Neural cell (in vitro differentiated cells): ENCODE results near the gene SMIM1. TPM values are rescaled to one million over a fixed set of nuclear protein-coding genes. Genes with fewer than 3 reads are reported as not detected.

Source experiments
- H2AFZ ChIP-seq: fragments of 200-600, 300-800 bp; sonication (generic), shearing (Covaris generic); 2 replicates; pipeline ENCODE4 v1.6.0; 2014; ENCODE audit warnings: low read depth, mild to moderate bottlenecking, antibody characterized with exemption, low read length, moderate library complexity
- H3F3A ChIP-seq: fragments of 200-600 bp; shearing (Covaris generic); 2 replicates; pipeline ENCODE4 v1.6.1; 2016; ENCODE audit warnings: mild to moderate bottlenecking, moderate library complexity, mixed read lengths, antibody characterized with exemption, low read length; ENCODE audit not compliant: insufficient read depth, poor library complexity, severe bottlenecking
- H3K27ac ChIP-seq: fragments of 200-600, 300-800 bp; sonication (generic), shearing (Covaris generic); 2 replicates; pipeline ENCODE4 v1.5.1; 2014; ENCODE audit warnings: mild to moderate bottlenecking, low read length, moderate library complexity
- H3K27me3 ChIP-seq: fragments of 300-800, 200-600 bp; sonication (generic), shearing (Covaris generic); 2 replicates; pipeline ENCODE4 v1.6.0; 2014; ENCODE audit warnings: mild to moderate bottlenecking, low read depth, low read length, moderate library complexity; ENCODE audit not compliant: insufficient read depth
- H3K36me3 ChIP-seq: fragments of 300-800, 200-600 bp; sonication (generic), shearing (Covaris generic); 2 replicates; pipeline ENCODE4 v1.5.1; 2014; ENCODE audit warnings: mild to moderate bottlenecking, antibody characterized with exemption, low read length, moderate library complexity; ENCODE audit not compliant: insufficient read depth
- H3K4me2 ChIP-seq: fragments of 300-800, 200-600 bp; sonication (generic), shearing (Covaris generic); 2 replicates; pipeline ENCODE4 v1.6.0; 2014; ENCODE audit warnings: mild to moderate bottlenecking, low read length
- H3K4me3 ChIP-seq: fragments of 300-800, 200-600 bp; sonication (generic), shearing (Covaris generic); 2 replicates; pipeline ENCODE4 v1.5.1; 2014; ENCODE audit warnings: mild to moderate bottlenecking, low read length, moderate library complexity
- H3K79me2 ChIP-seq: fragments of 200-600 bp; shearing (Covaris generic); replicated peaks from 2 replicates; pipeline ENCODE4 v1.6.0; 2014; ENCODE audit warnings: mild to moderate bottlenecking, low read length, moderate library complexity; ENCODE audit not compliant: insufficient read depth
- H3K9ac ChIP-seq: fragments of 300-800, 200-600 bp; sonication (generic), shearing (Covaris generic); 2 replicates; pipeline ENCODE4 v1.6.1; 2016; ENCODE audit warnings: mild to moderate bottlenecking, low read length, mixed read lengths
- H3K9me2 ChIP-seq: fragments of 200-600 bp; shearing (Covaris generic); 2 replicates; pipeline ENCODE4 v1.6.1; 2016; ENCODE audit warnings: mild to moderate bottlenecking, low read length, mixed read lengths; ENCODE audit not compliant: insufficient read depth
- H3K9me3 ChIP-seq: fragments of 200-600, 300-800 bp; sonication (generic), shearing (Covaris generic); 2 replicates; pipeline ENCODE4 v1.6.1; 2016; ENCODE audit warnings: mild to moderate bottlenecking, mixed run types, low read length, moderate library complexity, mixed read lengths
- H4K20me1 ChIP-seq: fragments of 200-600 bp; shearing (Covaris generic); 2 replicates; pipeline ENCODE4 v1.6.1; 2016; ENCODE audit warnings: mild to moderate bottlenecking, mixed run types; ENCODE audit not compliant: insufficient read depth
- CTCF ChIP-seq: fragments of 450-650 bp; IDR thresholded peaks from 2 replicates; pipeline ENCODE4 v1.5.1; 2014; ENCODE audit warnings: antibody characterized with exemption, mild to moderate bottlenecking, moderate library complexity; ENCODE audit not compliant: poor library complexity, severe bottlenecking
- EP300 ChIP-seq: fragments of 450-650 bp; conservative IDR thresholded peaks from 2 replicates; pipeline ENCODE4 v1.6.1; 2014; ENCODE audit warnings: antibody characterized with exemption, mild to moderate bottlenecking, moderate library complexity; ENCODE audit not compliant: poor library complexity, severe bottlenecking
- EZH2 ChIP-seq: fragments of 200-600, 300-800 bp; shearing (Covaris generic), sonication (generic); IDR thresholded peaks from 2 replicates; pipeline ENCODE4 v1.6.1; 2014; ENCODE audit warnings: antibody characterized with exemption, low read length, borderline replicate concordance, mild to moderate bottlenecking; ENCODE audit not compliant: insufficient read depth, poor library complexity, severe bottlenecking
- MXI1 ChIP-seq: fragments of 450-650 bp; conservative IDR thresholded peaks from 2 replicates; pipeline ENCODE4 v1.6.1; 2014; ENCODE audit warnings: antibody characterized with exemption, mild to moderate bottlenecking; ENCODE audit not compliant: poor library complexity, severe bottlenecking
- RAD21 ChIP-seq: fragments of 450-650 bp; conservative IDR thresholded peaks from 2 replicates; pipeline ENCODE4 v1.6.1; 2014; ENCODE audit warnings: antibody characterized with exemption, mild to moderate bottlenecking, moderate library complexity
- SMC3 ChIP-seq: fragments of 450-650 bp; conservative IDR thresholded peaks from 2 replicates; pipeline ENCODE4 v1.6.1; 2014; ENCODE audit warnings: antibody characterized with exemption, mild to moderate bottlenecking, moderate library complexity; ENCODE audit not compliant: poor library complexity
- TAF1 ChIP-seq: IDR thresholded peaks from 2 replicates; pipeline ENCODE4 v1.6.1; 2012; ENCODE audit warnings: low read depth
- polyA plus RNA-seq: library from polyadenylated mRNA; depleted of rRNA; stranded (reverse); fragments of >200 nt; gene quantifications from 2 replicates; pipeline ENCODE4 v1.2.3, GENCODE V29; 2014
- TF ChIP-seq, protein P1 (sequence below): IDR thresholded peaks from 2 replicates; pipeline ENCODE4 v1.6.1; 2012; ENCODE audit warnings: borderline replicate concordance

The SMIM1 gene
- polyA plus RNA-seq, 1 donor from 2014 or later = not detected

DNA sequence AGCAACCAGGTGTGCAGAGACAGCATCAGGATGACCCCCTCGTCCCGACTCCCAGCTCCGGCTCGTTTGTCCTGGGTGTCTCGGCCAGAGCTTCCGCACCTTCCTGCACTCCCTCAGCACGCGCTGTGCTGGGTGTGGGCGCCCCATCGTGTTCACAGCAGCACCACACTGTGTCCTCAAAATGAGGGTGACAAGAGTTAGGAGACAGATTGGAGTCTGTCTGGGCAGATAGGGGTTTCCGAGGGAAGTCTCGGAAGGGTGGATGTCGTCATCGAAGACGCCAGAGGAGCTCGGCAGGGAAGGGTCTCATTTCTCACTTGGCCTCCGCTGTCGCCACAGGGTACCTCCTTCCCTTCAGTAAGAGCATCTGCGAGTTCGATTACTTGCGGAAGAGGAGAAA lies 16.2 kb upstream of the SMIM1 start:
- no peak overlapping the region for H3K4me3 ChIP-seq
- no peaks in the 10 kb centered on the region for H4K20me1 ChIP-seq
- no peaks in the 10 kb centered on the region for H3K27me3 ChIP-seq
- no peak overlapping the region for H3K4me2 ChIP-seq
- H3K79me2 ChIP-seq = no peaks in the 10 kb centered on the region
- TF ChIP-seq EP300 = no peak
- TF ChIP-seq CTCF = no peak
- TF ChIP-seq TAF1 = no peak
- TF ChIP-seq RAD21 = no peak
- TF ChIP-seq, protein P1, sequence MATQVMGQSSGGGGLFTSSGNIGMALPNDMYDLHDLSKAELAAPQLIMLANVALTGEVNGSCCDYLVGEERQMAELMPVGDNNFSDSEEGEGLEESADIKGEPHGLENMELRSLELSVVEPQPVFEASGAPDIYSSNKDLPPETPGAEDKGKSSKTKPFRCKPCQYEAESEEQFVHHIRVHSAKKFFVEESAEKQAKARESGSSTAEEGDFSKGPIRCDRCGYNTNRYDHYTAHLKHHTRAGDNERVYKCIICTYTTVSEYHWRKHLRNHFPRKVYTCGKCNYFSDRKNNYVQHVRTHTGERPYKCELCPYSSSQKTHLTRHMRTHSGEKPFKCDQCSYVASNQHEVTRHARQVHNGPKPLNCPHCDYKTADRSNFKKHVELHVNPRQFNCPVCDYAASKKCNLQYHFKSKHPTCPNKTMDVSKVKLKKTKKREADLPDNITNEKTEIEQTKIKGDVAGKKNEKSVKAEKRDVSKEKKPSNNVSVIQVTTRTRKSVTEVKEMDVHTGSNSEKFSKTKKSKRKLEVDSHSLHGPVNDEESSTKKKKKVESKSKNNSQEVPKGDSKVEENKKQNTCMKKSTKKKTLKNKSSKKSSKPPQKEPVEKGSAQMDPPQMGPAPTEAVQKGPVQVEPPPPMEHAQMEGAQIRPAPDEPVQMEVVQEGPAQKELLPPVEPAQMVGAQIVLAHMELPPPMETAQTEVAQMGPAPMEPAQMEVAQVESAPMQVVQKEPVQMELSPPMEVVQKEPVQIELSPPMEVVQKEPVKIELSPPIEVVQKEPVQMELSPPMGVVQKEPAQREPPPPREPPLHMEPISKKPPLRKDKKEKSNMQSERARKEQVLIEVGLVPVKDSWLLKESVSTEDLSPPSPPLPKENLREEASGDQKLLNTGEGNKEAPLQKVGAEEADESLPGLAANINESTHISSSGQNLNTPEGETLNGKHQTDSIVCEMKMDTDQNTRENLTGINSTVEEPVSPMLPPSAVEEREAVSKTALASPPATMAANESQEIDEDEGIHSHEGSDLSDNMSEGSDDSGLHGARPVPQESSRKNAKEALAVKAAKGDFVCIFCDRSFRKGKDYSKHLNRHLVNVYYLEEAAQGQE = no peak
- TF ChIP-seq SMC3 = no peak
- TF ChIP-seq MXI1 = no peak
- peaks cover 5% of the 10 kb centered on the region for H3K9me3 ChIP-seq
- no peaks in the 10 kb centered on the region for H3K36me3 ChIP-seq
- no peaks in the 10 kb centered on the region for H3F3A ChIP-seq
- H3K9me2 ChIP-seq = no peaks in the 10 kb centered on the region
- no peak overlapping the region for H2AFZ ChIP-seq
- no peak overlapping the region for H3K9ac ChIP-seq
- H3K27ac ChIP-seq = no peak overlapping the region

DNA sequence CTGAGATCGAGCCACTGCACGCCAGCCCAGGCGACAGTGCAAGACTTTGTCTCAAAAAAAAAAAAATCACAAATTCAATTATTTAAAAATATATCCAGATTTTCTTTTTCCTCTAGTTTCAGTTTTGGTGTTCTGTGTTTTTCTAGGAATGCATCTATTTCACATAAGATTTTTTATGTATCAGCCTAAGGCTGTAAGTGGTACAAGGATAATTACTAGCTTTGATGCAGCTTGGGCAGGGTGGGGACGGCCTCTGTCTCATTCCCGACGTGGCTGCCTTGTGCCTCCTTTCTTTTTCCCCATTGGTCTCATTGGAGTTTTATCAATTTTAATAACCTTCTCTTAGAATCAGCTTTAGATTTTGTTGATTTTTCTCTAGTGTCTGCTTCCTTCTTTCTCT lies 13.4 kb upstream of the SMIM1 start:
- Histone ChIP-seq H4K20me1 (no peaks in the 10 kb centered on the region), H3K27ac (no peak overlapping the region), H3K79me2 (no peaks in the 10 kb centered on the region), H3K9me2 (no peaks in the 10 kb centered on the region), H3K4me3 (no peak overlapping the region), H3K27me3 (no peaks in the 10 kb centered on the region), H3K36me3 (no peaks in the 10 kb centered on the region), H3K9me3 (peaks cover 5% of the 10 kb centered on the region), H3F3A (no peaks in the 10 kb centered on the region), H3K9ac (no peak overlapping the region), H3K4me2 (no peak overlapping the region), H2AFZ (no peak overlapping the region)
- TF ChIP-seq EP300 (no peak), SMC3 (no peak), EZH2 (no peak)
- TF ChIP-seq, protein P1 = no peak
